Measurements from ENCODE around the gene RAB1B.

- TF ChIP-seq TAF1 (conservative IDR thresholded peaks at IDR 0.05) (no peak), RAD21 (IDR thresholded peaks at IDR 0.05) (no peak)
These were observed 4.1 kb upstream of the RAB1B start for GRCh38 chr11:66264383-66264782.
